GM18870 (cell line): Measurements from ENCODE around the gene HIVEP3.
"Not testable (repeated sequence)": the region's sequence is repeated elsewhere in the genome, so short reads cannot be mapped to it uniquely, and the experiment has no call there.

Experiments used
- ATAC-seq: cut with Tn5 transposase; IDR thresholded peaks from one replicate; pipeline ENCODE4 v1.9.1; 2021; ENCODE audit warnings: moderate library complexity; ENCODE audit not compliant: unreplicated experiment

The HIVEP3 gene

DNA sequence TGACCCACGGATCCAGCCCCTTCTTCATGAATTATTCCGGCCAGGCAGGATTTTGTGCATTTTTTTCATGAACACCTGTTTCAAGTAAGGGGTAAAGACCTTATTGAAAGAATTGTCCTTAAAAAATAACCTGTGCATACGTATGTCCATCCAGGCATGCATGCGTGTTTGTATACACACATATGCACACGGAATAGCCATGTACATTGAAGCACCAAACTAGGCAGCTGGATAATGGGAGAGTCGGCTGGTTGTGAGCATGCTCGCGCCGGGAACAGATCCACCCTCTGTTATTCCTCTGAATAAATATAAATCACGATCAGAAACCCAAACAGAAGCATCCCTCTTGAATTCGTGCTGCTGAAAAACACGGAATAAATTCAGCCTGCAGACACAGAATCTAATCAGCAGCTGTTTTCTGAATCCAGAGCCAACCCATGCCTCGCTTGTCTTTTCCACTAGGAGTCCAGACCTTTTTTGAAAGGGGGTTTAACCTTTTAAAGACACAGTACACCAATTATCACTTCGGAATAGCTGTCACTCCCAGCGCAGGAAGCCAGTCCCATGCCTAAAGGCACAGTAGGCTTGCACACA is at the start of gene HIVEP3:
TSS of gene HIVEP3 (minus strand) at position 473 of the 594 bp plus-strand sequence.
- no peak for ATAC-seq

DNA sequence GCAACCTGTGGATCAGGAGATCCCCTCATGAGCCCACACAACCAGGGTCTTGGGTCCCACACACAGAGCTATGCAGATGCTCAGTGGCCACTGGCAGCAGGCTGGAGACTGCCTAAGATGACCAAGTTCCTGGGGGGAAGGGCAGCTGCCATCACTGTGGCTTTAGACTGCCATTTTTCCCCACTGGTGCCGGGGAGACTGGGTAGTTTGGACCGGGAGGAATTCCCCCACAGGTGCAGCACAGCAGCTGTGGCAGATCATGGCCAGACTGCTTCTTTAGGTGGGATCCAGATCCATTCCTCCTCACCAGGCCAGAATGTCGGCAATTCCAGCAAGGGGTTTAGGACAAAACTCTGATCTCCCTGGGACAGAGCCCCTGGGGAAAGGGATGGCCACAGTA is 45.7 kb upstream of the HIVEP3 start:
- no peak for ATAC-seq

DNA sequence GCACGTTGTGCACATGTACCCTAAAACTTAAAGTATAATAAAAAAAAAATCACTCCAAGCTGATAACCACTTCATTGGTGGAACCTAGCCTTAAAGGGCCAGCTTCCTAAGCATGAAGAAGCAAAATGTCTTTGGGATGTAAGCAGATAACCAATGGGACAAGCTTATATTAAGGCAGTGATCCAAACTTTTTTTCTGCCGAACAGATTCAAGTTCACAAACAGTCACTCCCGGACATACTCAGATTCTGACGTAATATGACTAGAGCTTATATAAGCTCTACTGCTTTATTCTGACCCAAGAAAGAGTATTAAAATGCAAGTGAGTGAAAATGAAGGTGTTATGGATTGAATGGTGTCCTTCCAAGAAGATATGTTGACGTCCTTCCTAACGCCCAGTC is 44.9 kb upstream of the HIVEP3 start:
- no peak for ATAC-seq

DNA sequence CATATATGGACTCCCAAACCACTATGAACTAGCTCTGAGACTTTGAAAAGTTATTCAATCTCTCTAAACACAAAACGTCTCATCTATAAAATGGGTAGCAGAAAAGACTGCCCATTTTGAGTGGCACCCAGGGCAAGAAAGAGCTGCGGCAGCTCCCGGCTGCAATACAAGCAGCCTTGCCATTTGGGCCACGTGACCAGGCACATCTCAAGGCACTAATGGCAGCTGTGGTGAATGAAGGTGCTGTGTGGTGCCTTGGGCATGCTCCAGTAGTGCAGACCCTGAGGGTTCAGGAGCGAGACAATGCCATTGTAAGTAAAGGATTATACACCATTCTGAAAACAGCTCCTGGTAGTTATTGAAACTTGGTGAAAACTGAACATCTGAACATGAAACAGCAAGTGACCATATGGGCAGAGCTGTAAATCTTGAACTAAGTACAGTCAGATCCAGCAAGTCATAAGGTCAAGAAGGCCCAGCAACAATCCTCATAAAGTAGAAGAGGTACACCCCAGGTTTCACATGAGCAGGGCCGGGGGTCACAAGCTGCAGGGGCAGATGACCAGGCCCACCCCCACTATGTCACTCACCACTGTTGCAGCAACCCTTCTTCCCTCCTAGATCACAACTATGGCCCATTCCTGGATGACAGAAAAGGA is 39.4 kb upstream of the HIVEP3 start:
- no peak for ATAC-seq

DNA sequence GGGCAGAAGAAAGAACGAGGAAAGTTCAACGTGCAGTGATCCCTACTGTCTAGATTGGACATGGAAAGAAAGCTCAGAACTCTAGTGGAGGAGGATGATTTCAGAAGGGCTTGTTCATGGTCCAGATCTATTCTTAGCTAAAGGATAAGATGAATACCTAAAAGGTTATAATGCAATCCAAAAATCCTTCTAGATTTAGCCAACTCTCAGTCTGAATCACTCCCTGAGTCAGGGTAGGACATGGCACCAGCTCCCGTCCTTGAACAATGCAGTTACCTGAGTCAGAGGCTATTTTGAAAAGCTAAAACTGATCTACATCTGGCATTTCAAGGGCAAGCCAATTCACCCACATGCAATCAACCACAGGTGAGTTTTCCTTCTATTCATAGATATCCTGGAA is 38.8 kb upstream of the HIVEP3 start:
- ATAC-seq: no peak

- peak; percentile 76 for ATAC-seq
Measured at GRCh38 chr1:41955461-41956159, 36.9 kb upstream of the HIVEP3 start.

- no peak for ATAC-seq
Measured at GRCh38 chr1:41954533-41954944, 35.8 kb upstream of the HIVEP3 start.

DNA sequence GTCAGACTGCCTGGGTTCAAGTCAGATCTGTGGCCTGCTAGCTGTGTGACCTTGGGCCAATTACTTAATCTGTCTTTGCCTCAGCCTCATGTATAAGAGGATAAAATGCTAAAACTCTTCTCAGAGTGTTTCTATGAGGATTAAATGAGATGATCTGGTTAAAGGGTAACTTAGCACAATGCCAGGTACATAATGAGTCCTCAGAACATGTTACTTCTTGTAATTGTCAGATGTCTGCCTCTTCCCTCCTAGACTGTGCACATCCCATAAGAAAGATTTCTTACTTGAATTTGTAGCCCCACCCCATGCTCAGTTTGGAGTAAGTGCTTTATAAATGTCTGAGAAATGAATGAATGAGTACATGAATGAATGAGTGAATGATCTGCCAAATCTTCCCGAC is 34.6 kb upstream of the HIVEP3 start:
- ATAC-seq: no peak

DNA sequence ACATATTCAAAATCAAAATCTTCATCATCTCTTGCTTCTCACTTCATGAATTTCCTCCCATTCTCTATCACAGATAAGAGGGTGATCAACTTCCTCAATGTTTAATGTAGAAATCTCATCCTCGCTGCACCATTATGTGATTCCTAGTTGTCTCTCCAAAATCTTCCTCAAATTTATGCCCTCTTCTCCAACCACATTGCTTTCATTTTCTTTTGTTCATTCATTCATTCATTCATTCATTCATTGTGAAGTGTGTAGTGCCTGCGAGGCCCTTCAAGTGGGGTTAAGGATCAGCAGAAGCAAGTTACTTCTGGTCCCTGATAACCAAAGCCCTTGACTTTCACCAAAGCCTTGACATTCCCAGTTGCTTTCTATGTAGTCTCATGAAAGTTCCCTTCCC is 33.5 kb upstream of the HIVEP3 start:
- ATAC-seq: no peak

DNA sequence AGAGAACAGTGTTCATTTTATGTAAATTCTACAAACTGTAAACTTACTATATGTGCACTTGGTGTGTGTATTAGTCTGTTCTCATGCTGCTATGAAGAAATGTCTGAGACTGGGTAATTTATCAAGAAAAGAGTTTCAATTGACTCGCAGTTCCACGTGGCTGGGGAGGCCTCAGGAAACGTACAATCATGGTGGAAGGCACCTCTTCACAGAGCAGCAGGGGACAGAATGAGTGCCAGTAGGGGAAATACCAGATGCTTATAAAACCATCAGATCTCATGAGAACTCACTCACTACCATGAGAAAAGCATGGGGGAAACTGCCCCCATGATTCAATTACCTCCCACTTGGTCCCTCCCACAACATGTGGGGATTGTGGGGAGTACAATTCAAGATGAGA is 32.8 kb upstream of the HIVEP3 start:
- ATAC-seq: not testable (repeated sequence)

DNA sequence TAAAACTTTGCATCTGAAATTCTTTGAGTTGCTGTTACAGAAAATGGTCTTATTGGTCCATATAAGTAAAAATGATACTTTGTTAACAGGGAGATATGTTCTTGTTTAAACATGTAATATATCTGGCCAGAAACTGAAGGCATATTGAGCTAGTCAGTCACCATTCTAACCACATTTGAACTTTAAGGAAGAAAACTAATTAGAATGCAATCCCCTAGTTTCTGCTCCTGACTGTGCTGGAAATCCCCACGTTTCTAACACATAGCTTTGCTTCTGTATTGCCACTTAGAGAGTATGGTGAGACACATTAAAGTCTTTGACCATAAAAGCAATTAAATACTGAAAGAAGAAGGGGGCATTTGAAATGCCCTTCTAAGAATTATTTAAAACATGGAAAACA is 32.1 kb upstream of the HIVEP3 start:
- ATAC-seq: no peak

- ATAC-seq: not testable (repeated sequence)
Measured at GRCh38 chr1:41945946-41946345, 27.2 kb upstream of the HIVEP3 start.

- no peak for ATAC-seq
Measured at GRCh38 chr1:41943717-41944116, 25.0 kb upstream of the HIVEP3 start.

GRCh38 chr1:41942278-41942677 is 23.6 kb upstream of the HIVEP3 start:
- ATAC-seq: no peak

- no peak for ATAC-seq
Measured at GRCh38 chr1:41941381-41941780, 22.7 kb upstream of the HIVEP3 start.

DNA sequence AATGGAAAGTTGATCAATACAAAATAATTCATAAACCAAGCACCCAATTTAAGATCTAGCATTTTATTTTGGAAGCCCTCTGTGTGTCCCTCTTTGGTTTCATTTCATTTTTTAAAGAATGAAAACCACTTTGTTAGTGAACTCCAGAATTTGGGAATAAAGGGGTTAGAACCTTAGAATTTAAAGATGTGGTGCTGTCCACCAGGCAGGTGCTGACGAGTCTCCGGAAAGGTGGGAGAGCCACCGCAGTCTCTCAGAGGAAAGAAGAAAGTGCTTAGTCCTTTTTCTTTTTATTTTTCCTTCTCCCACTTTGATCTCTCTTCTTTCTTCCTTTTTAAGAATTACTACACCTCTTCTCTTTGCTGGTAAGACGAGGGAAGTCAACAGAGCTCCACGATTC is 20.5 kb upstream of the HIVEP3 start:
- ATAC-seq: no peak

DNA sequence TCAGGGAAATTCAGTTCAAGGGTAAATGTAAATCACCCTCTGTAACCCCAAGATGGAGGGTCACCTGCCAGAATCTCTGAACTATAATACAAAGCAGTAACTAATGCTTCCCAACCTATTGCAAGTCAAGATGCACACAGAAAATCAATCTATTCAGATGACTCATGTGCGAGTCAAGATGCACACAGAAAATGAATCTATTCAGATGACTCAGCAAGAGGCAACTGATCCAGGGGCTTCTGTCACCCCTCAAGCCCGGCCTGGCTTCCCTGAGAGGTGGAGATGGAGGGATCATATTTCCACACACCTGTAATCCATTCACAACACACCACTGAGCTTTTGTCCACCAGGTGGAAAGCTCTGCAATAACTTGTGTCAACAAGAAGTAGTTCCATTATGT is 17.4 kb upstream of the HIVEP3 start:
- ATAC-seq: no peak

- ATAC-seq: no peak
Measured at GRCh38 chr1:41935226-41935625, 16.5 kb upstream of the HIVEP3 start.

DNA sequence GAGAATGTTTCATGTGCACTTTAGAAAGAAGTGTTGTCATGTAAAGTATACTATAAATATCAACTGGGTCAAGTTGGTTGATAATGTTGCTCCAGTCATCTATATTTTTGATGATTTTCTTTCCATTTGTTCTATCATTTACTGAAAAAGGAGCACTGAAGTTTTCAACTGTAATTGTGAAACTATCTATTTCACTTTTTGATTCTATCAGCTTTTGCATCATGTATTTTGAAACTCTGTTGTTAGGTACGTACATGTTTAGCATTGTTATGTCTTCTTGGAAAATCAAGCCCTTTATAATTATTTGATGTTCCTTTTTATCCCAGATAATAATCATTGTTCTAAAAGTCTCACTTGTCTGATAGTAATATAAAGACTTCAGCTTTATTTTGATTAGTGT is 14.4 kb upstream of the HIVEP3 start:
- ATAC-seq: no peak

DNA sequence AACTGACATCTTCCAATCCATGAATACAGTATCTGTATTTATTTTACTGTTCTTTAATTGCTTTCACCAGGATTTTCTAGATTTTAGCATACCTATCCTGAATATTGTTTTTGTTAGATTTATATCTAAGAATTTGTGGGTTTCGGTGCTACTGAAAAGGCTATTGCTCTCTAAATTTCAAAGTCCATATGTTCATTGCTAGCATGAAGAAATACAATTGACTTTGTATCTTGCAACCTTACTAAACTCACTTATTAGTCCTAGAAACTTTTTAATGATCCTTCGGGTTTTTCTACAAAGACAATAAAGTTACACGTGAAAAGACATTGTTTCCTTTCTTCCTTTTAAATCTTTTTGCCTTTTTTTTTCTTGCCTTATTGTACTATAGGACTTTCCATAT is 12.9 kb upstream of the HIVEP3 start:
- ATAC-seq: no peak

GRCh38 chr1:41927118-41927517 is 8.4 kb upstream of the HIVEP3 start:
- ATAC-seq: no peak

DNA sequence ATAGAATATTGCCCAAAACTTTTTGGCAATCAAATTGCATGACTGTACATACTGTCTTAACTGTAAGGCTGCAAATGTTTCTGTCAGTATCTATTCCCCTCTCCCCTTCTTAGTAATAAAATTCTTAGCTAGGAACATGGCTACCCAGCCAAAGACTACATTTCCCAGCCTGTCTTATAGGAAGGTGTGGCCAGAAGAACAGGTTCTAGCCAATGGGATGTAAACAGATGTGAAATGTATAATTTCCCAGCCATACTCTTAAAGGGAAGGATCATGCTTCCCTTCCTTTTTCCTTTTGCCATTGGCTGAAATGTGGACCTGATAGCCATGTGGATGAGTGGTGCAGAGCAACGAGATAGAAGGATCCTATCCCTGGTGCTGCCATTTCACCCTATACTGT is 7.0 kb upstream of the HIVEP3 start:
- no peak for ATAC-seq
